ENCODE measurements around the gene HTATIP2.

DNA sequence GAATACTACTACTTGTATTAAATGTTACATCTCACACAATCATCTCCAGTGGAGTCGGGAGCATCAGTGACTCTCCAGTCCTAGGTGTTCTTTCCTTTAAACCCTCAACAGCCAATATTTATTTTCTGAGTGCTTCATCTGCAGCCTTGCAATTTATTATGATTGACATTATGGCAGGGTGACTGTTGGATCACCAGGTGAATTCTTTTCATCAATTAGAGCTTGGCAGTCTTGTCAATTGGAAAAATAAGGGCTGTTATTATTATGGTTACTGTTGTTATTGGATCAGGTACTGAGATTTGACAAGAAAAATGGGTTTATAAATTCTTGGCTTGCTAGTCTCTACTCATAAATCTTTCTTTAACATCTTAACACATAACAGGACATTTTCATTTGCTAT, 27.5 kb upstream of the HTATIP2 start:
- no peak for TF ChIP-seq RAD21 (IDR thresholded peaks at IDR 0.05)
- TF ChIP-seq, protein P1, sequence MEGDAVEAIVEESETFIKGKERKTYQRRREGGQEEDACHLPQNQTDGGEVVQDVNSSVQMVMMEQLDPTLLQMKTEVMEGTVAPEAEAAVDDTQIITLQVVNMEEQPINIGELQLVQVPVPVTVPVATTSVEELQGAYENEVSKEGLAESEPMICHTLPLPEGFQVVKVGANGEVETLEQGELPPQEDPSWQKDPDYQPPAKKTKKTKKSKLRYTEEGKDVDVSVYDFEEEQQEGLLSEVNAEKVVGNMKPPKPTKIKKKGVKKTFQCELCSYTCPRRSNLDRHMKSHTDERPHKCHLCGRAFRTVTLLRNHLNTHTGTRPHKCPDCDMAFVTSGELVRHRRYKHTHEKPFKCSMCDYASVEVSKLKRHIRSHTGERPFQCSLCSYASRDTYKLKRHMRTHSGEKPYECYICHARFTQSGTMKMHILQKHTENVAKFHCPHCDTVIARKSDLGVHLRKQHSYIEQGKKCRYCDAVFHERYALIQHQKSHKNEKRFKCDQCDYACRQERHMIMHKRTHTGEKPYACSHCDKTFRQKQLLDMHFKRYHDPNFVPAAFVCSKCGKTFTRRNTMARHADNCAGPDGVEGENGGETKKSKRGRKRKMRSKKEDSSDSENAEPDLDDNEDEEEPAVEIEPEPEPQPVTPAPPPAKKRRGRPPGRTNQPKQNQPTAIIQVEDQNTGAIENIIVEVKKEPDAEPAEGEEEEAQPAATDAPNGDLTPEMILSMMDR (IDR thresholded peaks at IDR 0.05; ENCODE audit: low read depth, low read length, missing input control): no peak
- TF ChIP-seq, protein P2, sequence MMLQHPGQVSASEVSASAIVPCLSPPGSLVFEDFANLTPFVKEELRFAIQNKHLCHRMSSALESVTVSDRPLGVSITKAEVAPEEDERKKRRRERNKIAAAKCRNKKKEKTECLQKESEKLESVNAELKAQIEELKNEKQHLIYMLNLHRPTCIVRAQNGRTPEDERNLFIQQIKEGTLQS (IDR thresholded peaks at IDR 0.05): no peak
- TF ChIP-seq GABPA (IDR thresholded peaks at IDR 0.05 in 1 of 2, conservative IDR thresholded peaks at IDR 0.05 in 1 of 2): no peak
- TF ChIP-seq, protein P3, sequence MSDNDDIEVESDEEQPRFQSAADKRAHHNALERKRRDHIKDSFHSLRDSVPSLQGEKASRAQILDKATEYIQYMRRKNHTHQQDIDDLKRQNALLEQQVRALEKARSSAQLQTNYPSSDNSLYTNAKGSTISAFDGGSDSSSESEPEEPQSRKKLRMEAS (IDR thresholded peaks at IDR 0.05): no peak
- TF ChIP-seq JUND (IDR thresholded peaks at IDR 0.05): no peak
